GM12872 (cell line): ENCODE results near the gene HECW1.

Experiments
- CTCF ChIP-seq: IDR thresholded peaks from 3 replicates; pipeline ENCODE4 v1.5.1; 2011; ENCODE audit warnings: low read depth, mild to moderate bottlenecking, low read length, moderate library complexity; ENCODE audit not compliant: insufficient read depth

HECW1 gene

DNA sequence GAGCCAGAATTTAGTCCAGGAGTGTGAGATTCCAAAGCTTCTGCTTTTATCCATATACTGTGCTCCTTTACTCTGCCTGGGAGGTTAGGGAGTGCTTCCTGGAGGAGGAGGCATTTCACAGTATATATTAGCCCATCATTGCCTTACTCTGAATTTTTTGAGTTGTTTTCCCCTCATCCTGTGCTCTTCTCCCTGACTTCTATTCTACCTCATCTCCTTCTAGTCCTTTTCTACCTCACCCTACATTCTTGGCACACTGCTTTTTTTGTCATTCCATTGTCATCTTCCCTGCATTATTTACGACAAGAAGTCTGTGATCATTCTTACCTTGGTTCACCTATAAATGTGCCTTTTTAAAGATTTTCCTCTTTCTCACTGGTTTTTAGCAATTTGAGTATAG lies 491.8 kb downstream of the HECW1 start:
- no peak for TF ChIP-seq CTCF

GRCh38 chr7:43609097-43609496 lies 496.6 kb downstream of the HECW1 start:
- TF ChIP-seq CTCF: no peak

DNA sequence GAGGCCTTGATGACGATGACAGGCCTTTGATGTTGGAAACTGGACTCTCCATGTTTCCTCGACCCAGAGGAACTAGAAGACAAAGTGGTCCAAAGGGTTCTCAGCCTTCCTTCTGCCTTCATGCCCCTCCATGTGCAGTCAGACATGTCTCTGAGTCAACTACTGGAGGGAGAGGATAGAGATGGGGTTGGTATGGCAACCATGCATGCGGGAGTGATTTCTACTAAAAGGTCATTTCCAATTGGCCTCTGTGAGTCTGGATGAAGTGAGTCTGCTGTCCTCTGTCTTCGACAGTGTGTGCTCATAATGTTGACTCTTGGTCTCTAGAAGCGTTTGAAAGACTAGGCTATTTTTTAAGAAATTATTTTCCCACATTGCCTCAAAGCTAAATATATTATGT lies 499.7 kb downstream of the HECW1 start:
- TF ChIP-seq CTCF: no peak

DNA sequence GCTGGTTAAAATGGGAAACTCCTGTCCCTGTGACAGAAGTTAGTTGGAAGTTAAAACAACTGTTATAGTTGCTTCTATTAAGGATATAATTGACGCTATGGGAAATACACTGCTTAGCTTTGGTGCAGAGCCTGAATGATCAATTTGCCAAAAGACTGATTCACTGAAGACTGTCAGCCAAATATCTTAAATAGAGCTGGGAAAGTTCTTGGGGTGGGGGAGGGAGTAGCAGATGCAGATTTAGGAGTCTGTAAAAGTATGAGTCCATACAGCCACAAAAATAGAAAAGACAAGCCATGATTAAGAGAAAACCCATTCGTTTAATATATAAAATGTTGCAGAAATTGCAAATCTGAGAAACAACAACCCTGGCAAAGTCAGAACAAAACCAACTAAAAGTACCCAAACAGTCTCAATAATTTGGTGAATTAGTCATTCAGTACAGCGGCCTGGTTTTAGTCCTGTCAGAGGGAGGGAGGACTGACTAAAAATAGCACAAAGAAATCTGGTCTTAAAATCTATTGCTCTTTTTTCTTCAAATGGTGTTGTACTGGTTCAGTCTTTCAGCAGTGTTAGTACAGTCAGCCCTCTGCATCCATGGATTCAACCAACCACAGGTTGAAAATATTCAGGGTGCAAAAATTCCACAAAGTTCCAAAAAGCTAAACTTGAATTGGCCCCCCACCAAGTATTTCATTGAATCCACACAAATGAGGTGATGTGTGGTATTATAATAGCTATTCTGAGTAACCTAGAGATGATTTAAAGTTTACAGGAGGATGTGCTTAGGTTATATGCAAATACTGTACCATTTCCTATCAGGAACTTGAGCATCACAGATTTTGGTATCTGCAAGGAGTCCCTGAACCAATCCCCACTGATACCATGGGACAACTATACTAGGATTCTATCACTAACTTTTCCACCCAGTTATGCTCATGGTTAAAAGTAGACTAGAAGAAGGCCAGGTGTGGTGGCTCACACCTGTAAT lies 500.4 kb downstream of the HECW1 start:
- TF ChIP-seq CTCF: no peak
